ENCODE measurements around the gene HTN1. TPM values are rescaled to one million over a fixed set of nuclear protein-coding genes. Genes with fewer than 3 reads are reported as not detected.

Gene HTN1
- not detected in 2 replicates for total RNA-seq

GRCh38 chr4:70050138-70050537 is at the start of gene HTN1:
HTN1 (plus strand) TSS chr4:70050438; CDS start chr4:70053077, 2,639 bp downstream.

GRCh38 chr4:70028159-70028558 is 22.1 kb upstream of the HTN1 start, which contains the start of gene HTN3:
HTN3 (plus strand) TSS chr4:70028459; CDS start chr4:70030741, 2,282 bp downstream.

Other genes with a start within 250 kb of the HTN1 start
- 6.7 and 23.8 TPM in 2 replicates for gene SULT1E1, start 190.3 kb upstream of the HTN1 start, total RNA-seq
- gene CSN1S1, start 119.4 kb upstream of the HTN1 start, total RNA-seq: not detected in 2 replicates
- gene CSN2, start 84.7 kb upstream of the HTN1 start, total RNA-seq: not detected in 2 replicates
- not detected in 2 replicates for gene STATH, start 54.5 kb upstream of the HTN1 start, total RNA-seq
- gene HTN3, start 22.0 kb upstream of the HTN1 start, total RNA-seq: not detected in 2 replicates
- not detected in 2 replicates for gene PRR27, start 103.8 kb downstream of the HTN1 start, total RNA-seq
- gene ODAM, start 145.3 kb downstream of the HTN1 start, total RNA-seq: not detected in 2 replicates
- gene FDCSP, start 175.7 kb downstream of the HTN1 start, total RNA-seq: not detected in 2 replicates
- gene CSN3, start 192.2 kb downstream of the HTN1 start, total RNA-seq: not detected in 2 replicates

Data from vein endothelial cell (primary cell).